ENCODE data around the gene TRMT44. TPM values are rescaled to one million over a fixed set of nuclear protein-coding genes. Genes with fewer than 3 reads are reported as not detected.
"Not testable (repeated sequence)": the region's sequence is repeated elsewhere in the genome, so short reads cannot be mapped to it uniquely, and the experiment has no call there.

TRMT44 gene
- polyA plus RNA-seq, 4 donors: 13.1 to 21.8 (median 18.0) TPM

GRCh38 chr4:8508740-8509139, 68.2 kb downstream of the TRMT44 start:
- no peak for DNase-seq (ENCODE audit: low read depth in 4 of 4, low spot score in 2 of 4)

GRCh38 chr4:8509311-8509950, 68.9 kb downstream of the TRMT44 start:
- no peak for DNase-seq (ENCODE audit: low read depth in 4 of 4, low spot score in 2 of 4)

- DNase-seq (ENCODE audit: low read depth in 4 of 4, low spot score in 2 of 4): no peak
These were observed 69.6 kb downstream of the TRMT44 start for GRCh38 chr4:8510191-8510590.

- DNase-seq (ENCODE audit: low read depth in 4 of 4, low spot score in 2 of 4): no peak
These were observed 70.2 kb downstream of the TRMT44 start for GRCh38 chr4:8510611-8511285.

GRCh38 chr4:8512510-8512909, 71.9 kb downstream of the TRMT44 start:
- DNase-seq (ENCODE audit: low read depth in 4 of 4, low spot score in 2 of 4): no peak

GRCh38 chr4:8513080-8513479, 72.5 kb downstream of the TRMT44 start:
- DNase-seq (ENCODE audit: low read depth in 4 of 4, low spot score in 2 of 4): not testable (repeated sequence)

- DNase-seq (ENCODE audit: low read depth in 4 of 4, low spot score in 2 of 4): no peak
These were observed 73.4 kb downstream of the TRMT44 start for GRCh38 chr4:8513931-8514330.

- DNase-seq (ENCODE audit: low read depth in 4 of 4, low spot score in 2 of 4): no peak
These were observed 73.8 kb downstream of the TRMT44 start for GRCh38 chr4:8514391-8514790.

- no peak for DNase-seq (ENCODE audit: low read depth in 4 of 4, low spot score in 2 of 4)
These were observed 74.9 kb downstream of the TRMT44 start for GRCh38 chr4:8515316-8516060.

GRCh38 chr4:8516061-8516573, 75.5 kb downstream of the TRMT44 start:
- DNase-seq (ENCODE audit: low read depth in 4 of 4, low spot score in 2 of 4): no peak

GRCh38 chr4:8516996-8517550, 76.5 kb downstream of the TRMT44 start:
- DNase-seq (ENCODE audit: low read depth in 4 of 4, low spot score in 2 of 4): no peak

- DNase-seq (ENCODE audit: low read depth in 4 of 4, low spot score in 2 of 4): no peak
These were observed 77.4 kb downstream of the TRMT44 start for GRCh38 chr4:8517946-8518345.

GRCh38 chr4:8522160-8523120, 81.9 kb downstream of the TRMT44 start:
- DNase-seq (ENCODE audit: low read depth in 4 of 4, low spot score in 2 of 4): no peak

- no peak for DNase-seq (ENCODE audit: low read depth in 4 of 4, low spot score in 2 of 4)
These were observed 82.6 kb downstream of the TRMT44 start for GRCh38 chr4:8523175-8523574.

GRCh38 chr4:8523766-8524165, 83.2 kb downstream of the TRMT44 start:
- no peak for DNase-seq (ENCODE audit: low read depth in 4 of 4, low spot score in 2 of 4)

- DNase-seq (ENCODE audit: low read depth in 4 of 4, low spot score in 2 of 4): no peak
These were observed 84.2 kb downstream of the TRMT44 start for GRCh38 chr4:8524595-8525382.

GRCh38 chr4:8525383-8526120, 85.0 kb downstream of the TRMT44 start:
- DNase-seq (ENCODE audit: low read depth in 4 of 4, low spot score in 2 of 4): peak in 1 of 4 donors; percentile 49

Data from left renal cortex interstitium (tissue), 4 donors.